Measurements from ENCODE around the gene EPHA1.

The EPHA1 gene

DNA sequence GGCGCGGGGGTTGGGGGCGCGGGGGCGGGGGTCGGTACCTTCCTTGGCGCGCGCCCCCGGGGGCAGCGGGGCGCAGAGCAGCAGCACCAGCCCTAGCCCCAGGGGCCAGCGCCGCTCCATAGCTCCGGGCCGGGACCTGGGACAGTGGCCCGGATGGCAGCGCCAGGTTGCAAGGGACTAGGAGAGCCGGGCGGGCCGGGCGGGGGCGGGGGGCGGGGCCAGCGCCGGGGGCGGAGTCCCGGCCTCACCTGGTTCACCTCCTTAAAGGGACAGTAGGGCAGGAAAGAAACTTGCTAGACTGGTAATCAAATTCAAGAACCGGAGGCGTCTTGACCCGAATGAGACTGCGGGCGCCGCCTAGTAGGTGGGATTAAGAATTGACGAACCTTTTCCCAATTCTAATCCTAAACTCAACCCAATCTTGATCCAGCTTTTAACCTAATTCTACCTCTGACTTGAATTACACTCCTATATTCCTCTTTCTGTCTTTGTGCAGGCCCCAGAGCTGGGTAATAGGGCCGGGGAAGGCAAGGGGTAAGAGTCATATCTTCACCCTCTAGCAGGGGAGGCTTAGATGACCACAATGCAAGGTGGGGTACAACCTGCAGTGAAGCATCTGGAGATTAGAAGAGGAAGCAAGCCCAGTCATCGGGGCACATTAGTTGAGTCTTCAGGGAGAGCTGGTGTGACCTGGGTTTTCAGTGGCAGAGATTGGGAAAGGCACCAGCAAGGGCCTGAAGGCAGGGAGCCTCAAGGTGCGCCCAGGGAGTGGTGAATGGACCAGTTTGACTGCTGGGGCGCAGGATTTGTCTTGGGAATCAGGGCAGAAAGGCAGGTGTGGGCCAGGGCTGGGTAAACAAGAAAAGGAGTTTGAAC is at the start of gene EPHA1:
Gene EPHA1 (minus strand): TSS at position 171 of the 876 bp plus-strand sequence. CDS start 51 bp downstream, at position 120.
- CTCF ChIA-PET: interaction anchor here (0.6 to 3.6 kb wide), 3 partner anchors 8 to 103 kb away, joined by 3 to 20 read pairs (median 3); no protein-coding TSS in a partner anchor
- TF ChIP-seq, protein P1, sequence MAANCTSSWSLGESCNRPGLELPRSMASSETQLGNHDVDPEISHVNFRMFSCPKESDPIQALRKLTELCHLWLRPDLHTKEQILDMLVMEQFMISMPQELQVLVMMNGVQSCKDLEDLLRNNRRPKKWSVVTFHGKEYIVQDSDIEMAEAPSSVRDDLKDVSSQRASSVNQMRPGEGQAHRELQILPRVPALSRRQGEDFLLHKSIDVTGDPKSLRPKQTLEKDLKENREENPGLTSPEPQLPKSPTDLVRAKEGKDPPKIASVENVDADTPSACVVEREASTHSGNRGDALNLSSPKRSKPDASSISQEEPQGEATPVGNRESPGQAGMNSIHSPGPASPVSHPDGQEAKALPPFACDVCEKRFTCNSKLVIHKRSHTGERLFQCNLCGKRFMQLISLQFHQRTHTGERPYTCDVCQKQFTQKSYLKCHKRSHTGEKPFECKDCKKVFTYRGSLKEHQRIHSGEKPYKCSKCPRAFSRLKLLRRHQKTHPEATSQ (tag by site-specific recombination; IDR thresholded peaks at IDR 0.05): no peak
- TF ChIP-seq ZFP69B (tag by site-specific recombination; IDR thresholded peaks at IDR 0.05): no peak
- TF ChIP-seq, protein P2, sequence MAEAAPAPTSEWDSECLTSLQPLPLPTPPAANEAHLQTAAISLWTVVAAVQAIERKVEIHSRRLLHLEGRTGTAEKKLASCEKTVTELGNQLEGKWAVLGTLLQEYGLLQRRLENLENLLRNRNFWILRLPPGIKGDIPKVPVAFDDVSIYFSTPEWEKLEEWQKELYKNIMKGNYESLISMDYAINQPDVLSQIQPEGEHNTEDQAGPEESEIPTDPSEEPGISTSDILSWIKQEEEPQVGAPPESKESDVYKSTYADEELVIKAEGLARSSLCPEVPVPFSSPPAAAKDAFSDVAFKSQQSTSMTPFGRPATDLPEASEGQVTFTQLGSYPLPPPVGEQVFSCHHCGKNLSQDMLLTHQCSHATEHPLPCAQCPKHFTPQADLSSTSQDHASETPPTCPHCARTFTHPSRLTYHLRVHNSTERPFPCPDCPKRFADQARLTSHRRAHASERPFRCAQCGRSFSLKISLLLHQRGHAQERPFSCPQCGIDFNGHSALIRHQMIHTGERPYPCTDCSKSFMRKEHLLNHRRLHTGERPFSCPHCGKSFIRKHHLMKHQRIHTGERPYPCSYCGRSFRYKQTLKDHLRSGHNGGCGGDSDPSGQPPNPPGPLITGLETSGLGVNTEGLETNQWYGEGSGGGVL (tag by site-specific recombination; IDR thresholded peaks at IDR 0.05): no peak
- TF ChIP-seq, protein P3, sequence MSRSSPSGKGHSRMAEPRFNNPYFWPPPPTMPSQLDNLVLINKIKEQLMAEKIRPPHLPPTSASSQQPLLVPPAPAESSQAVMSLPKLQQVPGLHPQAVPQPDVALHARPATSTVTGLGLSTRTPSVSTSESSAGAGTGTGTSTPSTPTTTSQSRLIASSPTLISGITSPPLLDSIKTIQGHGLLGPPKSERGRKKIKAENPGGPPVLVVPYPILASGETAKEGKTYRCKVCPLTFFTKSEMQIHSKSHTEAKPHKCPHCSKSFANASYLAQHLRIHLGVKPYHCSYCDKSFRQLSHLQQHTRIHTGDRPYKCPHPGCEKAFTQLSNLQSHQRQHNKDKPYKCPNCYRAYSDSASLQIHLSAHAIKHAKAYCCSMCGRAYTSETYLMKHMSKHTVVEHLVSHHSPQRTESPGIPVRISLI (tag by site-specific recombination; IDR thresholded peaks at IDR 0.05): no peak
- H3K4me1 ChIP-seq (ENCODE audit: control insufficient read depth, insufficient read depth, low read length): peaks cover 2% of the 10 kb centered on the region; the same call in 1 of the 2 replicates
- H3K36me3 ChIP-seq (ENCODE audit: control insufficient read depth in 2 of 2, insufficient read depth in 1 of 2, low read length in 2 of 2): no peaks in the 10 kb centered on the region
- H3K9me3 ChIP-seq (ENCODE audit: control insufficient read depth, insufficient read depth, low read depth, low read length): no peaks in the 10 kb centered on the region
- no peak within 1 kb of the TSS for H3K27ac ChIP-seq (ENCODE audit: extremely low read depth, low read depth, low read length)
- H3K4me3 ChIP-seq (ENCODE audit: low read depth, low read length): peak within 1 kb of the TSS; percentile 30
- POLR2A ChIA-PET: interaction anchor here (1.5 to 2.7 kb wide), 2 partner anchors 11 to 28 kb away, joined by 4 to 10 read pairs; partner anchors contain the start of gene ZYX

DNA sequence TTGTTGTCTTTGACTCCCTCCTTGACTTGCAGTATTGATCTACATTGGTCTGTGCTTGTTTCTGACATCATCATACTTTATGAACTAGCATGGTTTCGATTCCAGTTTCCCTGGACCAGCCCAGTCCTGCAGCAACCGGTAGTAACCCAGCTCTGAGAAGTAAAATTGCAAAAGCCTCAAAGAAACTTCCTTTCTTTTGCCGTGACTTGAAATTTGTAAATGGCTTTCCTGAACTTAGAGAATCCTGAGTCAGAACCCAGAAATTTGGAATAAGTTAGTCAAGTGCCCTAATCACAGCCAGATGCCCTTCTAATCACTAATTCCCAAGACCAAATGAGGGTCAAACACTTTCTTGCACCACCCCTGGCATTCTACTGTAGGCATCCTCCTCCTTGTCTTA is 49.6 kb upstream of the EPHA1 start:
- ChIA-PET CTCF (interaction anchor here (1.5 kb wide), 1 partner anchor 41 kb away, joined by 3 read pairs; no protein-coding TSS in a partner anchor), POLR2A (no interaction called here)
- no peaks in the 10 kb centered on the region for H3K36me3 ChIP-seq (ENCODE audit: control insufficient read depth in 2 of 2, insufficient read depth in 1 of 2, low read length in 2 of 2)
- H3K27ac ChIP-seq (ENCODE audit: extremely low read depth, low read depth, low read length): no peak overlapping the region
- no peak overlapping the region for H3K4me3 ChIP-seq (ENCODE audit: low read depth, low read length)
- no peaks in the 10 kb centered on the region for H3K4me1 ChIP-seq (ENCODE audit: control insufficient read depth, insufficient read depth, low read length)
- no peaks in the 10 kb centered on the region for H3K9me3 ChIP-seq (ENCODE audit: control insufficient read depth, insufficient read depth, low read depth, low read length)
- TF ChIP-seq ZNF423 (tag by site-specific recombination; IDR thresholded peaks at IDR 0.05) (no peak), TCF7L2 (IDR thresholded peaks at IDR 0.05; ENCODE audit: borderline replicate concordance, low read depth, low read length) (no peak), BCL11A (tag by site-specific recombination; IDR thresholded peaks at IDR 0.05; ENCODE audit: low read depth) (no peak), ZNF266 (tag by site-specific recombination; IDR thresholded peaks at IDR 0.05; ENCODE audit: low read depth) (no peak), ZEB2 (tag by site-specific recombination; IDR thresholded peaks at IDR 0.05) (no peak), KLF9 (tag by site-specific recombination; IDR thresholded peaks at IDR 0.05; ENCODE audit: low read depth) (no peak), ZNF654 (tag by site-specific recombination; IDR thresholded peaks at IDR 0.05; ENCODE audit: low read depth) (no peak), ZNF302 (tag by site-specific recombination; IDR thresholded peaks at IDR 0.05; ENCODE audit: low read depth) (no peak), ZNF529 (tag by site-specific recombination; IDR thresholded peaks at IDR 0.05; ENCODE audit: insufficient replicate concordance) (no peak), ZNF621 (tag by site-specific recombination; IDR thresholded peaks at IDR 0.05) (no peak), ZNF10 (tag by site-specific recombination; IDR thresholded peaks at IDR 0.05) (no peak), HOXA7 (CRISPR knock-in tag; IDR thresholded peaks at IDR 0.05; ENCODE audit: borderline replicate concordance) (no peak)
- TF ChIP-seq, protein P4, sequence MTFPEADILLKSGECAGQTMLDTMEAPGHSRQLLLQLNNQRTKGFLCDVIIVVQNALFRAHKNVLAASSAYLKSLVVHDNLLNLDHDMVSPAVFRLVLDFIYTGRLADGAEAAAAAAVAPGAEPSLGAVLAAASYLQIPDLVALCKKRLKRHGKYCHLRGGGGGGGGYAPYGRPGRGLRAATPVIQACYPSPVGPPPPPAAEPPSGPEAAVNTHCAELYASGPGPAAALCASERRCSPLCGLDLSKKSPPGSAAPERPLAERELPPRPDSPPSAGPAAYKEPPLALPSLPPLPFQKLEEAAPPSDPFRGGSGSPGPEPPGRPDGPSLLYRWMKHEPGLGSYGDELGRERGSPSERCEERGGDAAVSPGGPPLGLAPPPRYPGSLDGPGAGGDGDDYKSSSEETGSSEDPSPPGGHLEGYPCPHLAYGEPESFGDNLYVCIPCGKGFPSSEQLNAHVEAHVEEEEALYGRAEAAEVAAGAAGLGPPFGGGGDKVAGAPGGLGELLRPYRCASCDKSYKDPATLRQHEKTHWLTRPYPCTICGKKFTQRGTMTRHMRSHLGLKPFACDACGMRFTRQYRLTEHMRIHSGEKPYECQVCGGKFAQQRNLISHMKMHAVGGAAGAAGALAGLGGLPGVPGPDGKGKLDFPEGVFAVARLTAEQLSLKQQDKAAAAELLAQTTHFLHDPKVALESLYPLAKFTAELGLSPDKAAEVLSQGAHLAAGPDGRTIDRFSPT (tag by site-specific recombination; IDR thresholded peaks at IDR 0.05): no peak
- TF ChIP-seq, protein P5, sequence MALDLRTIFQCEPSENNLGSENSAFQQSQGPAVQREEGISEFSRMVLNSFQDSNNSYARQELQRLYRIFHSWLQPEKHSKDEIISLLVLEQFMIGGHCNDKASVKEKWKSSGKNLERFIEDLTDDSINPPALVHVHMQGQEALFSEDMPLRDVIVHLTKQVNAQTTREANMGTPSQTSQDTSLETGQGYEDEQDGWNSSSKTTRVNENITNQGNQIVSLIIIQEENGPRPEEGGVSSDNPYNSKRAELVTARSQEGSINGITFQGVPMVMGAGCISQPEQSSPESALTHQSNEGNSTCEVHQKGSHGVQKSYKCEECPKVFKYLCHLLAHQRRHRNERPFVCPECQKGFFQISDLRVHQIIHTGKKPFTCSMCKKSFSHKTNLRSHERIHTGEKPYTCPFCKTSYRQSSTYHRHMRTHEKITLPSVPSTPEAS (tag by site-specific recombination; IDR thresholded peaks at IDR 0.05): no peak
- TF ChIP-seq, protein P3 (tag by site-specific recombination; IDR thresholded peaks at IDR 0.05): no peak
- TF ChIP-seq, protein P6, sequence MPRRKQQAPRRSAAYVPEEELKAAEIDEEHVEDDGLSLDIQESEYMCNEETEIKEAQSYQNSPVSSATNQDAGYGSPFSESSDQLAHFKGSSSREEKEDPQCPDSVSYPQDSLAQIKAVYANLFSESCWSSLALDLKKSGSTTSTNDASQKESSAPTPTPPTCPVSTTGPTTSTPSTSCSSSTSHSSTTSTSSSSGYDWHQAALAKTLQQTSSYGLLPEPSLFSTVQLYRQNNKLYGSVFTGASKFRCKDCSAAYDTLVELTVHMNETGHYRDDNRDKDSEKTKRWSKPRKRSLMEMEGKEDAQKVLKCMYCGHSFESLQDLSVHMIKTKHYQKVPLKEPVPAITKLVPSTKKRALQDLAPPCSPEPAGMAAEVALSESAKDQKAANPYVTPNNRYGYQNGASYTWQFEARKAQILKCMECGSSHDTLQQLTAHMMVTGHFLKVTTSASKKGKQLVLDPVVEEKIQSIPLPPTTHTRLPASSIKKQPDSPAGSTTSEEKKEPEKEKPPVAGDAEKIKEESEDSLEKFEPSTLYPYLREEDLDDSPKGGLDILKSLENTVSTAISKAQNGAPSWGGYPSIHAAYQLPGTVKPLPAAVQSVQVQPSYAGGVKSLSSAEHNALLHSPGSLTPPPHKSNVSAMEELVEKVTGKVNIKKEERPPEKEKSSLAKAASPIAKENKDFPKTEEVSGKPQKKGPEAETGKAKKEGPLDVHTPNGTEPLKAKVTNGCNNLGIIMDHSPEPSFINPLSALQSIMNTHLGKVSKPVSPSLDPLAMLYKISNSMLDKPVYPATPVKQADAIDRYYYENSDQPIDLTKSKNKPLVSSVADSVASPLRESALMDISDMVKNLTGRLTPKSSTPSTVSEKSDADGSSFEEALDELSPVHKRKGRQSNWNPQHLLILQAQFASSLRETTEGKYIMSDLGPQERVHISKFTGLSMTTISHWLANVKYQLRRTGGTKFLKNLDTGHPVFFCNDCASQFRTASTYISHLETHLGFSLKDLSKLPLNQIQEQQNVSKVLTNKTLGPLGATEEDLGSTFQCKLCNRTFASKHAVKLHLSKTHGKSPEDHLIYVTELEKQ (tag by site-specific recombination; IDR thresholded peaks at IDR 0.05; ENCODE audit: borderline replicate concordance): no peak

Measured in HEK293 (cell line).